CD4-positive, alpha-beta T cell (primary cell): ENCODE results near the gene ATP1A2. TPM values are rescaled to one million over a fixed set of nuclear protein-coding genes. Genes with fewer than 3 reads are reported as not detected.

ENCODE experiments used
- ATAC-seq: fragments of 200-7000 bp; cut with Tn5 transposase; one replicate; pipeline ENCODE4 v1.10.0; 2022; ENCODE audit warnings: mild to moderate bottlenecking; ENCODE audit not compliant: poor library complexity
- CTCF ChIA-PET: fragments of 350-600 bp; sonication (Branson Sonifier 250); formaldehyde crosslinking; loops from one replicate; lab custom pipeline; 2021; ENCODE audit warnings: antibody characterized with exemption, inconsistent platforms; lab: Charles Lee
- POLR2A ChIA-PET: fragments of 350-600 bp; sonication (Branson Sonifier 250); formaldehyde crosslinking; loops from one replicate; lab custom pipeline; 2021; ENCODE audit warnings: antibody characterized with exemption, inconsistent platforms; lab: Charles Lee
- DNase-seq, 14 experiments: peaks; one replicate each; pipeline ENCODE4 v3.0.0-alpha.2; 2013 to 2020; ENCODE audit warnings: mixed read lengths in 2 of 14
- H3K27ac ChIP-seq, 2 donors: one replicate each; pipeline versions ENCODE4 v1.5.1 to v1.7.0; 2013; ENCODE audit warnings: low read length in 2 of 2, low read depth in 1 of 2, mild to moderate bottlenecking in 1 of 2
- H3K27me3 ChIP-seq, 2 experiments: 1 replicate in 1 of 2; 2 replicates in 1 of 2; pipeline versions ENCODE4 v1.6.1 to v1.7.0; 2013; ENCODE audit warnings: low read length in 2 of 2, control low read depth in 1 of 2, mild to moderate bottlenecking in 1 of 2, moderate library complexity in 1 of 2; ENCODE audit not compliant: insufficient read depth in 2 of 2, control insufficient read depth in 1 of 2
- H3K36me3 ChIP-seq: one replicate; pipeline ENCODE4 v1.6.1; 2013; ENCODE audit warnings: low read length, control low read depth; ENCODE audit not compliant: insufficient read depth
- H3K4me1 ChIP-seq: one replicate; pipeline ENCODE4 v1.6.1; 2013; ENCODE audit warnings: low read length, control low read depth; ENCODE audit not compliant: insufficient read depth
- H3K4me3 ChIP-seq: one replicate; pipeline ENCODE4 v1.5.1; 2013; ENCODE audit warnings: mild to moderate bottlenecking, low read length, moderate library complexity
- H3K9me3 ChIP-seq, 2 experiments: 1 replicate in 1 of 2; 2 replicates in 1 of 2; pipeline versions ENCODE4 v1.6.1 to v1.7.0; 2013; ENCODE audit warnings: low read length in 2 of 2, mild to moderate bottlenecking in 2 of 2, control low read depth in 1 of 2, moderate library complexity in 1 of 2; ENCODE audit not compliant: control insufficient read depth in 1 of 2, insufficient read depth in 1 of 2
- H3K27ac Mint-ChIP-seq: one replicate; pipeline ENCODE4 v1.8.0; 2020; ENCODE audit warnings: mixed read lengths
- H3K27me3 Mint-ChIP-seq: one replicate; pipeline ENCODE4 v1.8.0; 2021; ENCODE audit warnings: mixed read lengths
- H3K36me3 Mint-ChIP-seq: one replicate; pipeline ENCODE4 v1.8.0; 2021; ENCODE audit warnings: low read depth, mixed read lengths
- H3K4me1 Mint-ChIP-seq: one replicate; pipeline ENCODE4 v1.8.0; 2021; ENCODE audit warnings: low read depth, mixed read lengths
- H3K4me3 Mint-ChIP-seq: one replicate; pipeline ENCODE4 v1.8.0; 2020; ENCODE audit warnings: mild to moderate bottlenecking, mixed read lengths
- H3K9me3 Mint-ChIP-seq: one replicate; pipeline ENCODE4 v1.8.0; 2020; ENCODE audit warnings: mixed read lengths
- intact Hi-C, 2 experiments: fragments of 100-400 bp; cut with DNase I in 1 of 2; cut with micrococcal nuclease in 1 of 2; formaldehyde crosslinking; loops; one replicate each; pipeline versions ENCODE4 v1.15.1 to v1.9.0; 2023 to 2025; cut with DNase I, micrococcal nuclease
- total RNA-seq, 174 experiments: library from RNA in 2 of 174; stranded (reverse) in 2 of 174; gene quantifications; one replicate each; pipeline ENCODE4 v1.2.3 and lab custom pipeline; 2021 to 2026
- TF ChIP-seq, protein P1 (sequence below): fragments of 200-600 bp; IDR thresholded peaks from one replicate; pipeline ENCODE4 v1.8.0; 2022; ENCODE audit warnings: antibody characterized with exemption, mild to moderate bottlenecking

ATP1A2 gene
- total RNA-seq, 2 experiments from 2014 or later = not detected

DNA sequence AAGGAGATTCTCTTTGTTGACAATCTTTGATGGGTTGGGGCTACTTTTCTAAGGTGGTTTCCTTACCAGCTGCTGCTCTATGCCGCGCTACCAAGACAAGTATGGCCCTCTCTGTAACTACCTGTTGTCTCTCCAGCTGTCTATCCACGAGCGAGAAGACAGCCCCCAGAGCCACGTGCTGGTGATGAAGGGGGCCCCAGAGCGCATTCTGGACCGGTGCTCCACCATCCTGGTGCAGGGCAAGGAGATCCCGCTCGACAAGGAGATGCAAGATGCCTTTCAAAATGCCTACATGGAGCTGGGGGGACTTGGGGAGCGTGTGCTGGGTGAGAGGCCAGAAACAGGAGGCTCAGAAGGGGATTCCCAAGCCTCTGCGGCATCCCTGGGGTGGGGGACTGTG is 14.4 kb downstream of the ATP1A2 start:
- TF ChIP-seq, protein P1, sequence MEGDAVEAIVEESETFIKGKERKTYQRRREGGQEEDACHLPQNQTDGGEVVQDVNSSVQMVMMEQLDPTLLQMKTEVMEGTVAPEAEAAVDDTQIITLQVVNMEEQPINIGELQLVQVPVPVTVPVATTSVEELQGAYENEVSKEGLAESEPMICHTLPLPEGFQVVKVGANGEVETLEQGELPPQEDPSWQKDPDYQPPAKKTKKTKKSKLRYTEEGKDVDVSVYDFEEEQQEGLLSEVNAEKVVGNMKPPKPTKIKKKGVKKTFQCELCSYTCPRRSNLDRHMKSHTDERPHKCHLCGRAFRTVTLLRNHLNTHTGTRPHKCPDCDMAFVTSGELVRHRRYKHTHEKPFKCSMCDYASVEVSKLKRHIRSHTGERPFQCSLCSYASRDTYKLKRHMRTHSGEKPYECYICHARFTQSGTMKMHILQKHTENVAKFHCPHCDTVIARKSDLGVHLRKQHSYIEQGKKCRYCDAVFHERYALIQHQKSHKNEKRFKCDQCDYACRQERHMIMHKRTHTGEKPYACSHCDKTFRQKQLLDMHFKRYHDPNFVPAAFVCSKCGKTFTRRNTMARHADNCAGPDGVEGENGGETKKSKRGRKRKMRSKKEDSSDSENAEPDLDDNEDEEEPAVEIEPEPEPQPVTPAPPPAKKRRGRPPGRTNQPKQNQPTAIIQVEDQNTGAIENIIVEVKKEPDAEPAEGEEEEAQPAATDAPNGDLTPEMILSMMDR = no peak
- DNase-seq (no peak), ATAC-seq (no peak)
- ChIA-PET POLR2A (no interaction called here), CTCF (no interaction called here)
- no peak overlapping the region for H3K4me3 Mint-ChIP-seq
- peaks cover 0 to 5% of the 10 kb centered on the region in 2 experiments for H3K27me3 ChIP-seq
- no peaks in the 10 kb centered on the region for H3K36me3 ChIP-seq
- intact Hi-C loops = no loop called here
- H3K27me3 Mint-ChIP-seq = peaks cover 25% of the 10 kb centered on the region
- H3K9me3 Mint-ChIP-seq = no peaks in the 10 kb centered on the region
- H3K27ac ChIP-seq = no peak overlapping the region
- no peaks in the 10 kb centered on the region for H3K9me3 ChIP-seq
- no peak overlapping the region for H3K4me3 ChIP-seq
- H3K36me3 Mint-ChIP-seq = no peaks in the 10 kb centered on the region
- no peak overlapping the region for H3K27ac Mint-ChIP-seq
- H3K4me1 ChIP-seq = no peaks in the 10 kb centered on the region
- H3K4me1 Mint-ChIP-seq = no peaks in the 10 kb centered on the region

DNA sequence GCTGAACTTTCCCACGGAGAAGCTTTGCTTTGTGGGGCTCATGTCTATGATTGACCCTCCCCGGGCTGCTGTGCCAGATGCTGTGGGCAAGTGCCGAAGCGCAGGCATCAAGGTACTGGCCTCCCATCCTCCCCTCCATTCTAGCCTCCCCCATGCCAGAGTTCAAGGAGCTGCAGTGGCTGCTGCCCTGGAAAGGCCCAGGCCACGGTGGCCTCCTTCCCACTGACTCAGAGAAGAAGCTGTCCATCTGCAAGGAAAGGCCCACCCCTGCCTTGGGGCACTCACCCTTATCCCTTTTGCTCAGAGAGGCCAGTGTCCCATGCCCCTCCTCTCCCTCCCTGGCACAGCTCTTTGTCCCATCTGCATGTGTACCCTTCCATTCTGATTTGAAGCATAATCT is 14.9 kb downstream of the ATP1A2 start:
- no peak for ATAC-seq
- intact Hi-C loops = no loop called here

DNA sequence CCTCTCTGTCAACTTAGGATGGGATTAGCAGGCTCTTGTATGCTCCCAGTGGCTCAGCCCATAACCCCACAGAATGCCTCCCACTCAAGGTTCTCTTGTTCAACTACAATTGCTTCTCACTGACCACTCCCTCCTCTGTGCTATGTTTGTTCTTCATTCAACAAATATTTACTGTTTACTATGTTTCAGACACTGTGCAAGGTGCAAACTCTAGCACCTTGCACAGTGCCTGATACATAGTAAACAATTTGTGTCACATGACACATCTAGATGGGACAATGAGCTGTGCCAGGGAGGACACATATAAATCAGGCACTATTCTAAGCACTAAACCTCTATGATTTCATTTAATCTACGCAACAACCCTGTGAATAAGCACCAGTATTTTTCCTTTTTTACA is 15.4 kb downstream of the ATP1A2 start:
- Mint-ChIP-seq H3K4me3 (no peak overlapping the region), H3K9me3 (no peaks in the 10 kb centered on the region), H3K27me3 (peaks cover 25% of the 10 kb centered on the region), H3K4me1 (no peaks in the 10 kb centered on the region), H3K27ac (no peak overlapping the region), H3K36me3 (no peaks in the 10 kb centered on the region)
- Histone ChIP-seq H3K27me3 (peaks cover 0 to 5% of the 10 kb centered on the region in 2 experiments), H3K9me3 (no peaks in the 10 kb centered on the region), H3K27ac (no peak overlapping the region), H3K4me1 (no peaks in the 10 kb centered on the region), H3K36me3 (no peaks in the 10 kb centered on the region), H3K4me3 (no peak overlapping the region)
- no peak for ATAC-seq
- ChIA-PET POLR2A (no interaction called here), CTCF (no interaction called here)
- DNase-seq = no peak
- intact Hi-C loops = no loop called here
- TF ChIP-seq, protein P1 = no peak

More for the DNA sequence above, 14.9 kb downstream of the ATP1A2 start:
- Histone ChIP-seq H3K36me3 (no peaks in the 10 kb centered on the region), H3K9me3 (no peaks in the 10 kb centered on the region), H3K27me3 (peaks cover 0 to 5% of the 10 kb centered on the region in 2 experiments), H3K27ac (no peak overlapping the region), H3K4me3 (no peak overlapping the region), H3K4me1 (no peaks in the 10 kb centered on the region)
- Mint-ChIP-seq H3K9me3 (no peaks in the 10 kb centered on the region), H3K36me3 (no peaks in the 10 kb centered on the region), H3K4me1 (no peaks in the 10 kb centered on the region), H3K27ac (no peak overlapping the region), H3K4me3 (no peak overlapping the region), H3K27me3 (peaks cover 25% of the 10 kb centered on the region)
- CTCF ChIA-PET = no interaction called here
- no peak for DNase-seq
- POLR2A ChIA-PET = no interaction called here
- TF ChIP-seq, protein P1 = no peak
